ENCODE results near the gene ARMC7. TPM values are rescaled to one million over a fixed set of nuclear protein-coding genes. Genes with fewer than 3 reads are reported as not detected.

The ARMC7 gene
- total RNA-seq, 4 donors from 2014 or later: 3.5 to 10.3 (median 6.7) TPM

GRCh38 chr17:75079023-75079373 lies 30.8 kb upstream of the ARMC7 start:
- TF ChIP-seq CTCF (IDR thresholded peaks at IDR 0.05) (no peak), EP300 (IDR thresholded peaks at IDR 0.05) (no peak), POLR2A (IDR thresholded peaks at IDR 0.05; ENCODE audit: low read depth) (no peak), POLR2AphosphoS5 (IDR thresholded peaks at IDR 0.05) (no peak)
- Histone ChIP-seq H3K4me3 (no peak overlapping the region), H3K27me3 (no peaks in the 10 kb centered on the region), H3K4me1 (peaks cover 17 to 40% (median 18%) of the 10 kb centered on the region in 4 donors), H3K36me3 (no peaks in the 10 kb centered on the region), H3K27ac (replicated peaks in 1 of 4) (no peak overlapping the region), H3K9me3 (no peaks in the 10 kb centered on the region)
- no peak for DNase-seq (ENCODE audit: extremely low spot score)
- 83% methylated on average over 8 of the region's 8 CpGs for WGBS
- intact Hi-C loops (cut with DNase I): no loop called here

DNA sequence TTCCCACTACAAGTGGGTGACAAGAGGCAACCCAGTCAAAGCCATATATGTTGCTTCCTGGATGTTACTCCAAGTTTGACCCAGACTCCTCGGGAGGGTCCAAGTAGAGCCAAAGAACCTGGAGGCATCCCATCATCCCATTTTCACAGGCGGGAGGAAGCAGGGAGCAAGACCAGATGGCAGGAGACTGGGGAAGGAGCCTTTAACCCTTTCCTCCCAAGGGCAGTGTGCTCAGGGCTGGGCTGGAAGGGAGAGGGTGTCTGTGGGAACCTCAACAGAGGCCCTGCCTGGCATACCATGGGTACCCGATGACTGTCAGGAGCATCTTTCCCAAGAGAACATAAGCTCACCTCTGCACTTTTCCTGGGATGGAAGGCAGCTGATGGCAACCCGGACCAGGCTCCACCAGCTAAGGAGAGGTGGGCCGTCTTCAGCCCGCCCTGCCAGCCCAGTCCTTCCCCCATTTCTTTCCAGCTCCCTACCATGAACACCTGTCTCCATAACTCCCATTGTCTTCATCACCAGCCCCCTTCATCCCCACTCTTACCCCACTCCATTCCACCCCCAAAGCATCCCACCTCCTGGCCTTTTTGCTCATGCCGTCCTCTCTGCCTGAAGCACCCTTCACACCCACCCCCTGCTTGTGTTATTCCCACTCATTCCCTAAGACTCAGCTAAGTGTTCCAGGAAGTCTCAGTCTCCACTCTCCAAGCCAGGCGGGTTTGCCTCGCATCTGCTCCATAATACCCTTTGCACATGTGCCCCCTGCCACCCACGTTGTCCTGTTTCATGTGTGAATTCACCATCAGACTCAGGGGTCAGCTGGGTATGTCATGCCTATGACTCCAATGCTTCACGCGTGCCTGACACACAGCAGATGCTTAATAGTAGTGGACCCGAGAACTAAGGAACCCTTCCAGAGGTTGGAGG lies 27.9 kb upstream of the ARMC7 start:
- intact Hi-C loops (cut with DNase I): no loop called here
- Histone ChIP-seq H3K4me1 (peaks cover 15 to 31% (median 19%) of the 10 kb centered on the region in 4 donors), H3K27ac (replicated peaks in 1 of 4) (no peak overlapping the region), H3K36me3 (no peaks in the 10 kb centered on the region), H3K27me3 (peaks cover 0 to 1% (median 0%) of the 10 kb centered on the region in 4 donors), H3K9me3 (no peaks in the 10 kb centered on the region), H3K4me3 (no peak overlapping the region)
- no peak for DNase-seq (ENCODE audit: extremely low spot score)
- 80% methylated on average over 12 of the region's 13 CpGs for WGBS
- TF ChIP-seq POLR2A (IDR thresholded peaks at IDR 0.05; ENCODE audit: low read depth) (no peak), EP300 (IDR thresholded peaks at IDR 0.05) (no peak), POLR2AphosphoS5 (IDR thresholded peaks at IDR 0.05) (no peak), CTCF (IDR thresholded peaks at IDR 0.05) (no peak)

GRCh38 chr17:75082683-75083082 lies 27.1 kb upstream of the ARMC7 start:
- Histone ChIP-seq H3K27ac (replicated peaks in 1 of 4) (no peak overlapping the region), H3K9me3 (no peaks in the 10 kb centered on the region), H3K27me3 (peaks cover 0 to 10% (median 0%) of the 10 kb centered on the region in 4 donors), H3K4me1 (peaks cover 15 to 31% (median 20%) of the 10 kb centered on the region in 4 donors), H3K4me3 (no peak overlapping the region), H3K36me3 (no peaks in the 10 kb centered on the region)
- intact Hi-C loops (cut with DNase I): no loop called here
- 82% methylated on average over 5 of the region's 6 CpGs for WGBS
- DNase-seq (ENCODE audit: extremely low spot score): no peak
- no peak for TF ChIP-seq EP300 (IDR thresholded peaks at IDR 0.05)
- no peak for TF ChIP-seq POLR2AphosphoS5 (IDR thresholded peaks at IDR 0.05)
- TF ChIP-seq POLR2A (IDR thresholded peaks at IDR 0.05; ENCODE audit: low read depth): no peak
- TF ChIP-seq CTCF (IDR thresholded peaks at IDR 0.05): no peak

DNA sequence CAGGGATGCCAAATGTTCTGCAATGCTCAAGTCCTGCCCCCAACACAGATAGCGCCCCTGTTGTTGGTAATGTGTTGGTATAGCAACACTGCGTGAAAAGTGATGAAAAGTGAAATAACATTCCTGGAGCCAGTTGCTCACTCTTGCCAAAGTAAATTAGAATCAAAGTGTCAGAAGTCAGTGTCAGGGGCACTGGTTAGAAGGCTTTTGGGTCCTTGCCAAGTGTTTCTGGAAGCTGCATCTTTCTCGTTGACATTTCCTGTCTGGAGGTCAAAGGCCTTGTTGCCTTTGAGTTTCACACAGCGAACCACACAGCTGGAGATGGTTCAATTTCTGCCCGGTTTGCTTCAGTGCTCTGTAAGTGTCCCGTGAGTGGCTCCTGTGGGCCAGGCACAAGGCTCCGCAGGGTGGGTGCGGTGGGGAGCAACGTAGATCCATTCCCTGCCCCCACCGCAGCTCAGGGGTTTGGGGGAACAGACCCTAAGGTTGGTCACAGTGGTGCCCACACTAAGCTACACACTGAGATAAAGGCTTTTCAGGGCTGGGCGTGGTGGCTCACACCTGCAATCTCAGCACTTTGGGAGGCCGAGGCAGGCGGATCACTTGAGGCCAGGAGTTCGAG lies 25.6 kb upstream of the ARMC7 start:
- WGBS: 73% methylated on average over 13 of the region's 14 CpGs
- Histone ChIP-seq H3K27ac (replicated peaks in 1 of 4) (no peak overlapping the region), H3K9me3 (no peaks in the 10 kb centered on the region), H3K4me3 (no peak overlapping the region), H3K27me3 (peaks cover 0 to 17% (median 0%) of the 10 kb centered on the region in 4 donors), H3K4me1 (peaks cover 21 to 31% (median 26%) of the 10 kb centered on the region in 4 donors), H3K36me3 (no peaks in the 10 kb centered on the region)
- TF ChIP-seq CTCF (IDR thresholded peaks at IDR 0.05) (no peak), POLR2A (IDR thresholded peaks at IDR 0.05; ENCODE audit: low read depth) (no peak), EP300 (IDR thresholded peaks at IDR 0.05) (no peak), POLR2AphosphoS5 (IDR thresholded peaks at IDR 0.05) (no peak)
- intact Hi-C loops (cut with DNase I): no loop called here
- no peak for DNase-seq (ENCODE audit: extremely low spot score)

Measured in esophagus muscularis mucosa (tissue), 4 donors.